Liver (tissue), 9 donors: ENCODE data around the gene RAI2. TPM values are rescaled to one million over a fixed set of nuclear protein-coding genes. Genes with fewer than 3 reads are reported as not detected.

Experiments
- DNase-seq: peaks from one replicate; pipeline ENCODE4 v3.0.0-alpha.2; 2017; ENCODE audit warnings: low spot score
- H3K27ac ChIP-seq, 2 donors: one replicate each; pipeline ENCODE4 v1.7.0; 2013; ENCODE audit warnings: inconsistent platforms in 2 of 2, low read length in 2 of 2, control low read depth in 1 of 2, low read depth in 1 of 2, mild to moderate bottlenecking in 1 of 2
- H3K27me3 ChIP-seq, 4 donors: one replicate each; pipeline versions ENCODE4 v1.6.1 to v1.7.0; 2013; ENCODE audit warnings: low read length in 3 of 4, inconsistent platforms in 1 of 4, mild to moderate bottlenecking in 1 of 4, moderate library complexity in 1 of 4; ENCODE audit not compliant: control insufficient read depth in 4 of 4, insufficient read depth in 4 of 4
- H3K36me3 ChIP-seq, 4 donors: one replicate each; pipeline versions ENCODE4 v1.6.1 to v1.7.0; 2013; ENCODE audit warnings: low read length in 3 of 4, mild to moderate bottlenecking in 3 of 4, low read depth in 1 of 4, moderate library complexity in 1 of 4; ENCODE audit not compliant: control insufficient read depth in 4 of 4, insufficient read depth in 3 of 4
- H3K4me1 ChIP-seq, 4 donors: one replicate each; pipeline versions ENCODE4 v1.6.1 to v1.7.0; 2013; ENCODE audit warnings: low read length in 3 of 4, mild to moderate bottlenecking in 3 of 4, moderate library complexity in 1 of 4; ENCODE audit not compliant: control insufficient read depth in 4 of 4, insufficient read depth in 4 of 4
- H3K4me3 ChIP-seq, 3 donors: one replicate each; pipeline versions ENCODE4 v1.6.1 to v1.7.0; 2013; ENCODE audit warnings: low read length in 3 of 3, control low read depth in 1 of 3, low read depth in 1 of 3, mild to moderate bottlenecking in 1 of 3
- H3K9ac ChIP-seq, 2 donors: one replicate each; pipeline ENCODE4 v1.7.0; 2013; ENCODE audit warnings: low read length in 2 of 2, mild to moderate bottlenecking in 2 of 2, moderate library complexity in 2 of 2, control low read depth in 1 of 2, low read depth in 1 of 2
- H3K9me3 ChIP-seq, 4 donors: one replicate each; pipeline versions ENCODE4 v1.6.1 to v1.7.0; 2013; ENCODE audit warnings: low read length in 3 of 4; ENCODE audit not compliant: control insufficient read depth in 4 of 4
- EGR1 ChIP-seq, 2 donors: IDR thresholded peaks; 2 replicates each; pipeline ENCODE4 v1.6.1; 2016 to 2018; ENCODE audit warnings: antibody characterized with exemption in 2 of 2, low read depth in 2 of 2
- FOXA1 ChIP-seq: IDR thresholded peaks from 2 replicates; pipeline ENCODE4 v1.6.1; 2016; ENCODE audit warnings: antibody characterized with exemption
- FOXA2 ChIP-seq: IDR thresholded peaks from 2 replicates; pipeline ENCODE4 v1.6.1; 2016; ENCODE audit warnings: antibody characterized with exemption
- GABPA ChIP-seq, 2 donors: IDR thresholded peaks in 1 of 2; conservative IDR thresholded peaks in 1 of 2; 2 replicates each; pipeline ENCODE4 v1.6.1; 2016; ENCODE audit warnings: antibody characterized with exemption in 2 of 2, mild to moderate bottlenecking in 1 of 2, moderate library complexity in 1 of 2
- HNF4A ChIP-seq, 2 donors: conservative IDR thresholded peaks; 2 replicates each; pipeline ENCODE4 v1.6.1; 2016; ENCODE audit warnings: antibody characterized with exemption in 2 of 2, mild to moderate bottlenecking in 2 of 2
- HNF4G ChIP-seq: IDR thresholded peaks from 2 replicates; pipeline ENCODE4 v1.6.1; 2016; ENCODE audit warnings: antibody characterized with exemption
- NR2F2 ChIP-seq: IDR thresholded peaks from 2 replicates; pipeline ENCODE4 v1.6.1; 2016; ENCODE audit warnings: antibody characterized with exemption
- RAD21 ChIP-seq, 2 donors: IDR thresholded peaks; 2 replicates each; pipeline ENCODE4 v1.6.1; 2016; ENCODE audit warnings: antibody characterized with exemption in 2 of 2, mild to moderate bottlenecking in 2 of 2
- RXRA ChIP-seq, 2 donors: IDR thresholded peaks; 2 replicates each; pipeline ENCODE4 v1.6.1; 2017 to 2018; ENCODE audit warnings: antibody characterized with exemption in 2 of 2, mild to moderate bottlenecking in 1 of 2
- TAF1 ChIP-seq: conservative IDR thresholded peaks from 2 replicates; pipeline ENCODE4 v1.6.1; 2016; ENCODE audit warnings: antibody characterized with exemption, mild to moderate bottlenecking
- YY1 ChIP-seq: IDR thresholded peaks from 2 replicates; pipeline ENCODE4 v1.6.1; 2016; ENCODE audit warnings: antibody characterized with exemption, mild to moderate bottlenecking
- WGBS: extraction: QIAGEN DNeasy Blood & Tissue Kit; methylation state at CpG from one replicate; pipeline ENCODE4 v1.1.7; 2013; 5-methylcytosine and 5-hydroxymethylcytosine counted together
- polyA plus RNA-seq, 2 donors: library from polyadenylated mRNA; stranded (reverse) in 1 of 2; unstranded in 1 of 2; fragments of 200-250 nt in 1 of 2; fragments of >200 nt in 1 of 2; fragmentation: Nextera tagmentation in 1 of 2; extraction: Ambion mirVana in 1 of 2; gene quantifications; one replicate each; pipeline versions ENCODE4 v1.2.1 to v1.2.3, GENCODE V29; 2013 to 2015
- total RNA-seq, 2 donors: library from RNA; depleted of rRNA; stranded (reverse); fragments of >200 nt; gene quantifications; one replicate each; pipeline ENCODE4 v1.2.3, GENCODE V29; 2014
- TF ChIP-seq, protein P1 (sequence below): fragments of 150-350 bp; IDR thresholded peaks from 2 replicates; pipeline ENCODE4 v1.5.1; 2017; ENCODE audit warnings: improper control_type of control experiment, low read depth, low read length; ENCODE audit not compliant: missing input control
- TF ChIP-seq, protein P2 (sequence below): IDR thresholded peaks from 2 replicates; pipeline ENCODE4 v1.6.1; 2016; ENCODE audit warnings: antibody characterized with exemption, mild to moderate bottlenecking
- TF ChIP-seq, protein P3 (sequence below): IDR thresholded peaks from 2 replicates; pipeline ENCODE4 v1.6.1; 2016; ENCODE audit warnings: antibody characterized with exemption
- TF ChIP-seq, protein P4 (sequence below): IDR thresholded peaks from 2 replicates; pipeline ENCODE4 v1.6.1; 2016; ENCODE audit warnings: antibody characterized with exemption
- TF ChIP-seq, protein P5 (sequence below): IDR thresholded peaks from 2 replicates; pipeline ENCODE4 v1.6.1; 2016; ENCODE audit warnings: antibody characterized with exemption
- donor health status: healthy.
- donor health status: healthy.
- donor health status: healthy.
- donor health status: healthy.
- donor health status: healthy.

The RAI2 gene
- total and polyA plus RNA-seq, 4 donors: 0.14 to 1.8 (median 0.97) TPM

DNA sequence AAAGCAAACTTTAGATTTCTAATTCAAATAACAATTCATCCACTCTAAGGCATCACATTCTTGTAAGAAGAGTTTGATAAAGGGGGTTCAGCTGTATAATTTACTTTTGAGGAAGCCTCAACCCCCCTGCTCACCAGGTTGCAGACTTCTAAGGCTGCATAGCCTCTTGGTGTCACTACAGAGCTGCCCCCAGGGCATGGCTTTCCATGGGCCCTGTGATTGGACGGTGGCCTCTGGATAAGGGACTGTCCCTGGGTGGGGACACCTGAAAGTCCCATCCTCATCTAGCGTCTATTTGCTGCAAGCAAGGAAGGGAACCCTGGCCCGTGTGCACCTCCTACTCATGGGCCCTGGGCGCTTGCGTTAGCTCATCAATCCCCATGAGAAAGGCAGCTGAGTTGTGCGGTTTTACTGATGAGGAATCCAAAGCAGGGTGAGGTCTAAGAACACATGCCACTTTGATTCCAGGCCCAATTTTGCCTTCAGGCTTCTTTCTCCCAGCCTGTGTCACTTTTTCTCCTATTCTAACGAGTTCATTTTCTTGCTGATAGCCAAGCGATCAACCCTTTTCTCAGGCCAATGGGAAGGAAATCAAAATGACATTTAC lies 72.0 kb downstream of the RAI2 start:
- DNase-seq: no peak
- TF ChIP-seq EGR1 (IDR thresholded peaks at IDR 0.05; ENCODE audit: low read depth in 2 of 2) (no peak), HNF4G (no peak), TAF1 (no peak), GABPA (IDR thresholded peaks at IDR 0.05 in 1 of 2, conservative IDR thresholded peaks at IDR 0.05 in 1 of 2) (no peak), HNF4A (conservative IDR thresholded peaks at IDR 0.05) (no peak), YY1 (no peak), RXRA (IDR thresholded peaks at IDR 0.05) (no peak), FOXA2 (no peak), FOXA1 (no peak)
- TF ChIP-seq, protein P1, sequence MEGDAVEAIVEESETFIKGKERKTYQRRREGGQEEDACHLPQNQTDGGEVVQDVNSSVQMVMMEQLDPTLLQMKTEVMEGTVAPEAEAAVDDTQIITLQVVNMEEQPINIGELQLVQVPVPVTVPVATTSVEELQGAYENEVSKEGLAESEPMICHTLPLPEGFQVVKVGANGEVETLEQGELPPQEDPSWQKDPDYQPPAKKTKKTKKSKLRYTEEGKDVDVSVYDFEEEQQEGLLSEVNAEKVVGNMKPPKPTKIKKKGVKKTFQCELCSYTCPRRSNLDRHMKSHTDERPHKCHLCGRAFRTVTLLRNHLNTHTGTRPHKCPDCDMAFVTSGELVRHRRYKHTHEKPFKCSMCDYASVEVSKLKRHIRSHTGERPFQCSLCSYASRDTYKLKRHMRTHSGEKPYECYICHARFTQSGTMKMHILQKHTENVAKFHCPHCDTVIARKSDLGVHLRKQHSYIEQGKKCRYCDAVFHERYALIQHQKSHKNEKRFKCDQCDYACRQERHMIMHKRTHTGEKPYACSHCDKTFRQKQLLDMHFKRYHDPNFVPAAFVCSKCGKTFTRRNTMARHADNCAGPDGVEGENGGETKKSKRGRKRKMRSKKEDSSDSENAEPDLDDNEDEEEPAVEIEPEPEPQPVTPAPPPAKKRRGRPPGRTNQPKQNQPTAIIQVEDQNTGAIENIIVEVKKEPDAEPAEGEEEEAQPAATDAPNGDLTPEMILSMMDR: no peak
- TF ChIP-seq, protein P2, sequence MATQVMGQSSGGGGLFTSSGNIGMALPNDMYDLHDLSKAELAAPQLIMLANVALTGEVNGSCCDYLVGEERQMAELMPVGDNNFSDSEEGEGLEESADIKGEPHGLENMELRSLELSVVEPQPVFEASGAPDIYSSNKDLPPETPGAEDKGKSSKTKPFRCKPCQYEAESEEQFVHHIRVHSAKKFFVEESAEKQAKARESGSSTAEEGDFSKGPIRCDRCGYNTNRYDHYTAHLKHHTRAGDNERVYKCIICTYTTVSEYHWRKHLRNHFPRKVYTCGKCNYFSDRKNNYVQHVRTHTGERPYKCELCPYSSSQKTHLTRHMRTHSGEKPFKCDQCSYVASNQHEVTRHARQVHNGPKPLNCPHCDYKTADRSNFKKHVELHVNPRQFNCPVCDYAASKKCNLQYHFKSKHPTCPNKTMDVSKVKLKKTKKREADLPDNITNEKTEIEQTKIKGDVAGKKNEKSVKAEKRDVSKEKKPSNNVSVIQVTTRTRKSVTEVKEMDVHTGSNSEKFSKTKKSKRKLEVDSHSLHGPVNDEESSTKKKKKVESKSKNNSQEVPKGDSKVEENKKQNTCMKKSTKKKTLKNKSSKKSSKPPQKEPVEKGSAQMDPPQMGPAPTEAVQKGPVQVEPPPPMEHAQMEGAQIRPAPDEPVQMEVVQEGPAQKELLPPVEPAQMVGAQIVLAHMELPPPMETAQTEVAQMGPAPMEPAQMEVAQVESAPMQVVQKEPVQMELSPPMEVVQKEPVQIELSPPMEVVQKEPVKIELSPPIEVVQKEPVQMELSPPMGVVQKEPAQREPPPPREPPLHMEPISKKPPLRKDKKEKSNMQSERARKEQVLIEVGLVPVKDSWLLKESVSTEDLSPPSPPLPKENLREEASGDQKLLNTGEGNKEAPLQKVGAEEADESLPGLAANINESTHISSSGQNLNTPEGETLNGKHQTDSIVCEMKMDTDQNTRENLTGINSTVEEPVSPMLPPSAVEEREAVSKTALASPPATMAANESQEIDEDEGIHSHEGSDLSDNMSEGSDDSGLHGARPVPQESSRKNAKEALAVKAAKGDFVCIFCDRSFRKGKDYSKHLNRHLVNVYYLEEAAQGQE: no peak
- TF ChIP-seq, protein P3, sequence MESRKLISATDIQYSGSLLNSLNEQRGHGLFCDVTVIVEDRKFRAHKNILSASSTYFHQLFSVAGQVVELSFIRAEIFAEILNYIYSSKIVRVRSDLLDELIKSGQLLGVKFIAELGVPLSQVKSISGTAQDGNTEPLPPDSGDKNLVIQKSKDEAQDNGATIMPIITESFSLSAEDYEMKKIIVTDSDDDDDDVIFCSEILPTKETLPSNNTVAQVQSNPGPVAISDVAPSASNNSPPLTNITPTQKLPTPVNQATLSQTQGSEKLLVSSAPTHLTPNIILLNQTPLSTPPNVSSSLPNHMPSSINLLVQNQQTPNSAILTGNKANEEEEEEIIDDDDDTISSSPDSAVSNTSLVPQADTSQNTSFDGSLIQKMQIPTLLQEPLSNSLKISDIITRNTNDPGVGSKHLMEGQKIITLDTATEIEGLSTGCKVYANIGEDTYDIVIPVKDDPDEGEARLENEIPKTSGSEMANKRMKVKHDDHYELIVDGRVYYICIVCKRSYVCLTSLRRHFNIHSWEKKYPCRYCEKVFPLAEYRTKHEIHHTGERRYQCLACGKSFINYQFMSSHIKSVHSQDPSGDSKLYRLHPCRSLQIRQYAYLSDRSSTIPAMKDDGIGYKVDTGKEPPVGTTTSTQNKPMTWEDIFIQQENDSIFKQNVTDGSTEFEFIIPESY: no peak
- TF ChIP-seq, protein P4, sequence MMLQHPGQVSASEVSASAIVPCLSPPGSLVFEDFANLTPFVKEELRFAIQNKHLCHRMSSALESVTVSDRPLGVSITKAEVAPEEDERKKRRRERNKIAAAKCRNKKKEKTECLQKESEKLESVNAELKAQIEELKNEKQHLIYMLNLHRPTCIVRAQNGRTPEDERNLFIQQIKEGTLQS: no peak
- TF ChIP-seq, protein P5, sequence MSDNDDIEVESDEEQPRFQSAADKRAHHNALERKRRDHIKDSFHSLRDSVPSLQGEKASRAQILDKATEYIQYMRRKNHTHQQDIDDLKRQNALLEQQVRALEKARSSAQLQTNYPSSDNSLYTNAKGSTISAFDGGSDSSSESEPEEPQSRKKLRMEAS: no peak
- WGBS: 90% methylated on average over 8 of the region's 8 CpGs
- Histone ChIP-seq H3K4me1 (peaks cover 0 to 7% (median 0%) of the 10 kb centered on the region in 4 donors), H3K9me3 (no peaks in the 10 kb centered on the region), H3K9ac (no peak overlapping the region), H3K27me3 (peaks cover 0 to 1% (median 0%) of the 10 kb centered on the region in 4 donors), H3K36me3 (no peaks in the 10 kb centered on the region), H3K4me3 (no peak overlapping the region), H3K27ac (no peak overlapping the region)

DNA sequence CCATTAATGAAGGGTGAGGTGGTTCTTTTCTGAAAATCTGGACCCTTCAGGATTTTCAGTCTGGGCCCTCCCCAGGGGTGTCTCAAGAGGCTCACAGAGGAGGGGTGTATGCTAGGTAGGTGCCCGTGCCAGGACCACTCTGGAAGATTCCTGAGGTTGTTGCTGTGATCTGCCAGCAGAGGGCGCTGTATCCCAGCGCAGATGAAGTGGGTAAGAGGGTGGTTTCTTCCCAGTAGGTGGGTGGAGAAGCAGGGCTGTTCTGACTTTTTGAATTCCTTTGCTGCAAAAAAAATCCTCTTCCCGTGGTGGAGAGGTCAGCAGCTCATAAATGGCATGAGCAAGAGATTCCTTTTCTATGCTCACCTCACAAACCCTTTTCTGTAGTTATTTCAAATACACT lies 72.7 kb downstream of the RAI2 start:
- H3K4me3 ChIP-seq: no peak overlapping the region
- H3K36me3 ChIP-seq: no peaks in the 10 kb centered on the region
- H3K9ac ChIP-seq: no peak overlapping the region
- peaks cover 0 to 7% (median 0%) of the 10 kb centered on the region in 4 donors for H3K4me1 ChIP-seq
- no peaks in the 10 kb centered on the region for H3K9me3 ChIP-seq
- 9% methylated on average over 4 of the region's 4 CpGs for WGBS
- TF ChIP-seq FOXA2 (no peak), NR2F2 (no peak), FOXA1 (no peak), HNF4A (conservative IDR thresholded peaks at IDR 0.05) (no peak), TAF1 (no peak), RAD21 (IDR thresholded peaks at IDR 0.05) (peak; percentile 75 to 84), GABPA (IDR thresholded peaks at IDR 0.05 in 1 of 2, conservative IDR thresholded peaks at IDR 0.05 in 1 of 2) (no peak)
- TF ChIP-seq, protein P5: no peak
- TF ChIP-seq, protein P1: peak; percentile 59
- TF ChIP-seq, protein P2: no peak
- peak; percentile 43 for DNase-seq
- H3K27ac ChIP-seq: no peak overlapping the region
- H3K27me3 ChIP-seq: peaks cover 0 to 1% (median 0%) of the 10 kb centered on the region in 4 donors
